GM19397 (cell line): ENCODE data around the gene COX6A1.
"Not testable (repeated sequence)": the region's sequence is repeated elsewhere in the genome, so short reads cannot be mapped to it uniquely, and the experiment has no call there.

Experiments used
- ATAC-seq: cut with Tn5 transposase; IDR thresholded peaks from one replicate; pipeline ENCODE4 v1.9.1; 2021; ENCODE audit warnings: mild to moderate bottlenecking, moderate library complexity; ENCODE audit not compliant: unreplicated experiment

COX6A1 gene

GRCh38 chr12:120425797-120426196 lies 12.1 kb upstream of the COX6A1 start:
- no peak for ATAC-seq

DNA sequence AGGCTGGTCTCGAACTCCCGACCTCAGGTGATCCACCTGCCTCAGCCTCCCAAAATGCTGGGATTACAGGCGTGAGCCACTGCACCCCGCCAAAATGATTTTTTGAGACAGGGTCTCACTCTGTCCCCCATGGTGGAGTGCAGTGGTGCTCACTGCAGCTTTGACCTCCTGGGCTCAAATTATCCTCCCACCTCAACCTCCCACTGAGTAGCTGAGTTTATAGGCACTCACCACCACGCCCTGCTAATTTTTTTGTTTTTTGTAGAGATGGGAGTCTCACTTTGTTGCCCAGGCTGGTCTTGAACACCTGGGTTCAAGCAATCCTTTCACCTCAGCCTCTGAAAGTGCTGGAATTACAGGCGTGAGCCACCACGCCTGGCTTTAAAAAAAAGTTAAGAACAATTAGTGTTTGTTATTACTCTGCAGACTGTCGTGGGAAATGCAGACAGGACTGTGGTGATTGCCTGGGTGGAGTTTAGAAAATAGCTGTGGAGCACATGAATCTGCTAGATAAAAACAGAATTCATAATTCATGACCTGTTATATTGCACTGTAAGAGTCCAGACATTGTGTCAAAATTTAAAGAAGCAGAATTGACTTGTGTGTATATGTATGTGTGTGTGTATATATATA lies 9.2 kb upstream of the COX6A1 start:
- no peak for ATAC-seq

GRCh38 chr12:120429368-120429767 lies 8.5 kb upstream of the COX6A1 start:
- ATAC-seq, result no peak

GRCh38 chr12:120432772-120433525 lies 5.0 kb upstream of the COX6A1 start:
- no peak for ATAC-seq

DNA sequence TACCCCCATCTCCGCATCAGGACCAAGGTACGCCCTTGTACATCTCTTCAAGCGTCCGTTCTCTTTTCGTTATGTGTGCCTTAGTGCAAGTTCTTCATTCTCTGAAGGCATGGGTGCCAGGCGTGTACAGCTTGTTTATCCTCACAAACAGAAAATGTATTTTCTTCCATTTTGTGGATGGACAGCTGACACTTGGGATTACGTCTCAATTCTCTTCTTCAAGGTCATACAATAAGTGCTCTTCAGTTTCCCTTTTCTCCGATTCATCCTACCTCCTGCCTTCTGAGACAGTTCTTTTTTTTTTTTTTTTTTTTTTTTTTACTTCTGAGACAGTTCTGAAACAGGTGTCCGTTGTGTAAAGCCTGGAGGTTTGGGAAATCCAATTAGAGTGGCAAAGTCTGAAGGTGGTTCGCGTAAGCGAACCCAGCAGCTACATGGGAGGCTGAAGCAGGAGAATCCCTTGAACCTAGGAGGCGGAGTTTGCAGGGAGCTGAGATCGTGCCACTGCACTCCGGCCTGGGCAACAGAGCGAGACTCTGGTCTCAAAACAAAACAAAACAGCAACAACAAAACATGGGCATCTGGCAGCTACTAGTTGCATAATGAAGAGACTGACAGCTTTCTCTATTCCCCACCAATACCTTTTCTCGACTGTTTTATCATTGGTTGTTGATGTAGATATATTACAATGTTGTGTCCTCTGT lies 734 bp downstream of the COX6A1 start:
- ATAC-seq, result no peak

- no peak for ATAC-seq
These were observed 1.8 kb downstream of the COX6A1 start for GRCh38 chr12:120439646-120440247.

DNA sequence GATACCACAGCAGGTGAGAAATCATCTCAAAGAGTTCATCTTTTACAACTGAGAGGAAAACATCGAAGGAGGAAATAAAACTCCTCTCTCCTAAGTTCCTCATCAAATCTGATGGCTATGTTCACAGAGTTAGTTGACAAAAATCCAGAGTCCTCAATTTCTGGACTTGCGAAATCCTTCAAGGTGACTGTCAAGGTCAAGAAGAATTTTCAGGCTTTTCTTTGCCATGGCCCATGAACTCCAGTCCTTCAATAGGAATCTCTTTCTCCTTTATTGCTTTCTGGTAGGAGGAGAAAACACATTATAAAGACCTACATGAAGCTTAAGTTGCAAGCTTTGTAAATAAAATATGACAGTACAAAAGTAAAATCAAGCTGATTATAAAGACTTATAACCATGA lies 6.8 kb downstream of the COX6A1 start:
- ATAC-seq, result no peak

DNA sequence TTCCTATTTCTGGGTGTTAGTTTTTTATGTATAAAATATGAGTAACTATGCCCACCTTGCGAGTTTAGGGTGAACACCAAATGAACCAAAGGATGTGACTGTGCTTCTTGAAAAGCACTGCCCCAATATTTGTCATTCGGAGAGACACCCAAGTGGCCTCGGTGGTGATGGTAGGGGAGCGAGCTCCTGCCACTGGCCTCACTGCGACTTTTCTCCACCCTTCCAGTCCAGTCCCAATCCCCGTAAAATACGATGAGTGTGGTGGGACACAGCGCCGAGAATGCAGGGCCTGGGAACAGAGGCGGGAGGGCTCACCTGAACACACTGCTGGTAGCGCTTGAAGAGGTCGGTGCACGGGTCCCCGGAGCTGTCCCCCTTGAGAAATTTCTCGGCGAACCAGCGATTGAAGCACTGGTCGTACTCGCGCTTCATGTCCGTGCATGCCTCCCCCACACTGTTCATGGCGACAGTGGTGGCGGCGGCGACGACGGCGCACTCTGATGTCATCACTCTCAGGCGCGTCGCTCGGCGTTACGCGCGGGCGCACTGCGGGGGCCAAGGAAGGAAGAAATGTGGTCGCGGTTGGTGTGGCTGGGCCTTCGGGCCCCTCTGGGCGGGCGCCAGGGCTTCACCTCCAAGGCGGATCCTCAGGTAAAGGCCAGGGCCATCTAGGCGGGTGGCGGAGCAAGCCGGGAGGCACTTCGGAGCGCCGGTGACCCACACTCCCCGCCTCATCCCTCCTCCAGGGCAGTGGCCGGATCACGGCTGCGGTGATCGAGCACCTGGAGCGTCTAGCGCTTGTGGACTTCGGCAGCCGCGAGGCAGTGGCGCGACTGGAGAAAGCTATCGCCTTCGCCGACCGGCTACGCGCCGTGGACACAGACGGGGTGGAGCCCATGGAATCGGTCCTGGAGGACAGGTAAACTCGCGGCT lies 8.3 kb downstream of the COX6A1 start, which contains the start of the genes GATC and TRIAP1:
Gene GATC, plus strand, starts transcription at position 534 of the 933 bp plus-strand sequence. Its CDS starts 37 bp downstream, at position 571.
Gene TRIAP1, minus strand, starts transcription at position 474 of the 933 bp plus-strand sequence. Its CDS starts 12 bp downstream, at position 462.
- ATAC-seq, result peak; percentile 94

DNA sequence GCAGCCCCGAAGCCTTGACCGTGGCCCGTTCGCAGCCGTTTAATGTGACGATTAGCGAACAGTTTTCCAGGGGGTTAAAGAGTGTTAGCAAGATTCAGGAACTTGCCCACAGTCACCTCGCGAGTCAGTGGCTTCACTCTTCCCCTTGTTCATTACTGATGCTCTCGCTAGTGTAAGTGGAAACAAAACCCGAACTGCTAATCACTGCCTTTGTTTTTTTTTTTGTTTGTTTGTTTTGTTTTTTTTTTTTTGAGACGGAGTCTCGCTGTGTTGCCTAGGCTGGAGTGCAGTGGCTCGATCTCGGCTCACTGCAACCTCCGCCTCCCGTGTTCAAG lies 8.9 kb downstream of the COX6A1 start:
- ATAC-seq, result not testable (repeated sequence)

DNA sequence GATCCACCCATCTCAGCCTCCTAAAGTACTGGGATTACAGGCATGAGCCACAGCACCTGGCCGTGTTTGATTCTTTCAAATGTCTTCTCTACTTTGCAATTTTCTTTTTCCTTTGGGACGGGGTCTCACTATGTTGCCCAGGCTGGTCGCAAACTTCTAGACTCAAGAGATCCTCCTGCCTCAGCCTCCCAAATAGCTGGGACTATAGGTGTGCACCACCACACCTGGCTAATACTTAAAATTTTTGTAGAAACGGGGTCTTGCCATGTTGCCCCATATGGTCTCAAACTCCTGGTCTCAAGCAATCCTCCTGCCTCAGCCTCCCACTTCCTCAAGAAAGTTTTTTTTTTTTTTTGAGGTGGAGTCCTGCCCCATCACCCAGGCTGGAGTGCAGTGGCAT lies 10.1 kb downstream of the COX6A1 start:
- no peak for ATAC-seq

- not testable (repeated sequence) for ATAC-seq
These were observed 14.6 kb downstream of the COX6A1 start for GRCh38 chr12:120452524-120452923.

DNA sequence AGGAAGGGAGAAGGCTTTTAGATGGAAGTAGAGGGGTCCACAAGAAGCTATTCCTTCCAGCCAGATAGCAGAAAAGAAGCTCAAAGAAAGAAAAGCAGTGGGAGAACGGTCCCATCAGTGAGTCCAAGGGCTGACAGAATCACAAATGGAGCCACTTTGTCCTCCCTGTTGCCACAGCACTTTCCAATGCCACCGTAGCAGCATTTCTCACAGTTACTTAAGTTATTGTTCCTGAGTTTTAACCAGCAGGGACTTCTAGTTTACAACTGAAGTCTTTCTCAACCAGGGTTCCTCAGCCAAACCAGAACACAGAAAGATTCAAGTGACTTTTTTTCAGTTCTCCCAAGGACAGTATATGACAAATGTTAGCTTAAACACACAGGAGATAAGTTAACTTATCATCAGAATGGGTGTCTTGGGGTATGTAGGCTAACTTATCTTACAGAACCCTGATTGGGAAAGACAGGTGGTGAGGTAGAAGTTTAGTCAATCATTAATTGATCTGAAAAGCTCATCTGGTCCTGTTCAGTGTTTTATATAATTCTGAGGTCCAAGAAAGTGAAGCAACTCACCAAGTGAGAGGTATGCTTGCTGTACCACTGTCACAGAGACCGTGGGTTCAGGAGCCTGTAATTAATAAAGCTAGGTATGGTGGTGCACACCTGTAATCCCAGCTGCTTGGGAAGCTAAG lies 15.3 kb downstream of the COX6A1 start:
- no peak for ATAC-seq

- ATAC-seq, result no peak
These were observed 16.1 kb downstream of the COX6A1 start for GRCh38 chr12:120453977-120454376.

DNA sequence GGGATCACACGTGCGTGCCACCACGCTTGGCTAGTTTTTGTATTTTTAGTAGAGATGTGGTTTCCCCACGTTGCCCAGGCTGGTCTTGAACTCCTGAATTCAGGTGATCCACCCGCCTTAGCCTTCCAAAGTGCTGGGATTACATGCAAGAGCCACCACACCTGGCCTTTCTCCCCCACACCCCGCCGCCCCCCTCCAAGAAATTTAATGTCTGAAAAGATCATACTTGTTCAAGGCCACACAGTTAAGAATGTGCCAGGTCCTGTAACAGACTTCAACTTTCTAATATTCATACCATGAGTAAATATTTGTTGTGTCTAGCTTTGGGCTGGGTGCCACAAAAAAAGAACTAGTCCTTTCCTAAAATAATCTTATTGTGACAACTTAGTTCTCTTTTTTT lies 17.4 kb downstream of the COX6A1 start:
- ATAC-seq, result no peak

DNA sequence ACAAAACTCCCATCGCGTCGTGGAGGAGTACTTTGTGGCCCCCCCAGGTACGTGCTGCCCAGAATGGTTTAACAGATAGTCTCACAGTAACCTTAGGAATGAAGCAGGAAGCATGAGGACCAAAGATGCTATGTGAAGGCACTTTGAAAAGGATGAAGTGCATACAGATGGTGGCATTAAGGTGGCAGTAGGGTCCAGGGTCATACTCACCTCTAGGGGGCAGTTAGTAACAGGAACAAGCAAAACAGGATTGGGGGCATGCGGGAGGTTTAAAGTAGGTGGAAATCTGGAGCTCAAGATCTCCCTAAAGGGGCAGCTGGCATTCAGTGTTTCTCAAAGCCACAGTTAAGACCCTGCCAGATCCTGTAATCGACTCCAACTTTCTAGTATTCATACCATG lies 19.2 kb downstream of the COX6A1 start:
- ATAC-seq, result no peak

- ATAC-seq, result no peak
These were observed 22.2 kb downstream of the COX6A1 start for GRCh38 chr12:120460157-120460556.

- no peak for ATAC-seq
These were observed 24.3 kb downstream of the COX6A1 start for GRCh38 chr12:120462099-120462640.

GRCh38 chr12:120463712-120464111 lies 25.8 kb downstream of the COX6A1 start:
- ATAC-seq, result no peak

GRCh38 chr12:120465756-120466155 lies 27.8 kb downstream of the COX6A1 start:
- no peak for ATAC-seq
